ENCODE data around the gene TFAP2A.

The TFAP2A gene

DNA sequence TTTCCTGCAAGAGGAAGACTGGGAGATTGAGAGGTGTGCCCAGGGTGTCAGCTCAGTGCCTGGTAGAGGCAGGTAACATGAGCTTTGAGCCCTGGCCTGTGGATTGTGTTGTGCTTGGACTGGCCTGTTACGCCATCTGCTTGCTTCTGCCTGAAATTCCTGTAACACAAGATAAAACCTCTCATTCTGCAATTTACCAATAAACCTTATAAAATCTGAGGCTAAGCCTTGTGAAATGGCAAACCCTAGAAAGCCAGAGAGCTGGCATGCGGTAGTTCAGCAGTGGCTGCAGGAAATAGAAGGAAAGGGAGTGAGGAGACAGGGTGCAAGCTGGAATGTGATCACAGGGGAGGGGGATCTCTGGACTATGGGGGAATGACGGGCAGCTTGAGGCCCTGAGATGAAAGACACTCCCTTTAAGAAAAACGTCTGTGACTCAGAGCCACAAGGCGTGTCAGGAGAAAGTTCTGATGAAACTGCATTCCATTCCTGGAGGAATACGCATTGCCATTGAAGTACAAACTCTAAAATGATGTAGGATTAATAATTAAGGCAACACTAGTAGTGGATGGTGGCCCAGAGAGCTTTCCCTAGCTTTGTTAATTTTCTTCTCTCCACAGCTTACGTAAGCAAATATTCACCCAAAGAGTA is 26.3 kb upstream of the TFAP2A start:
- TF ChIP-seq CTCF (IDR thresholded peaks at IDR 0.05; ENCODE audit: low read depth, low read length, missing control alignments): no peak
- H3K4me3 ChIP-seq (ENCODE audit: low read depth, low read length): no peak overlapping the region
- no peak for DNase-seq (ENCODE audit: low read depth)

- no peak for TF ChIP-seq CTCF (IDR thresholded peaks at IDR 0.05; ENCODE audit: low read depth, low read length, missing control alignments)
- H3K4me3 ChIP-seq (ENCODE audit: low read depth, low read length): no peak overlapping the region
Measured at GRCh38 chr6:10437891-10438290, 23.0 kb upstream of the TFAP2A start.

GRCh38 chr6:10434235-10434634 is 19.4 kb upstream of the TFAP2A start:
- H3K4me3 ChIP-seq (ENCODE audit: low read depth, low read length): no peak overlapping the region
- TF ChIP-seq CTCF (IDR thresholded peaks at IDR 0.05; ENCODE audit: low read depth, low read length, missing control alignments): no peak
- DNase-seq (ENCODE audit: low read depth): no peak

More at GRCh38 chr6:10437891-10438290, 23.0 kb upstream of the TFAP2A start:
- DNase-seq (ENCODE audit: low read depth): no peak

DNA sequence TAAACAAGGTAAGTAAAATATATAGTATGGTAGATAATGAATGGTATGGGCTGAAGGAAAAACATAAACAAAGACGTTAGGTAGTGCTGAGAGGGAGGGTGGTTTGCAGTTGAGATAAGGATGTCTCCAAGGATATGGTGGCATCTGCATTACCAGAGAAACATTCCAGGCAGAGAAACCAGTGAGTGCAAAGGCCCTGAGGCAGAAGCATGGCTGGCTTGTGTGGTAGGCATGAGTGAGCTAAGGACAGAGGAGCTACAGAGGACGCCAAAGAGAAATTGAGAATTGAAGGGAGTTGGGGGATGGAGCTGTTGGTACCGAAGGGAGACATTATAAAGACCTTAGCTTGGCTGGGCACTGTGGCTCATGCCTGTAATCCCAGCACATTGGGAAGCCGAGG is 18.4 kb upstream of the TFAP2A start:
- no peak for TF ChIP-seq CTCF (IDR thresholded peaks at IDR 0.05; ENCODE audit: low read depth, low read length, missing control alignments)
- H3K4me3 ChIP-seq (ENCODE audit: low read depth, low read length): no peak overlapping the region
- no peak for DNase-seq (ENCODE audit: low read depth)

GRCh38 chr6:10431423-10432164 is 16.7 kb upstream of the TFAP2A start:
- no peak overlapping the region for H3K4me3 ChIP-seq (ENCODE audit: low read depth, low read length)
- no peak for DNase-seq (ENCODE audit: low read depth)
- TF ChIP-seq CTCF (IDR thresholded peaks at IDR 0.05; ENCODE audit: low read depth, low read length, missing control alignments): no peak

DNA sequence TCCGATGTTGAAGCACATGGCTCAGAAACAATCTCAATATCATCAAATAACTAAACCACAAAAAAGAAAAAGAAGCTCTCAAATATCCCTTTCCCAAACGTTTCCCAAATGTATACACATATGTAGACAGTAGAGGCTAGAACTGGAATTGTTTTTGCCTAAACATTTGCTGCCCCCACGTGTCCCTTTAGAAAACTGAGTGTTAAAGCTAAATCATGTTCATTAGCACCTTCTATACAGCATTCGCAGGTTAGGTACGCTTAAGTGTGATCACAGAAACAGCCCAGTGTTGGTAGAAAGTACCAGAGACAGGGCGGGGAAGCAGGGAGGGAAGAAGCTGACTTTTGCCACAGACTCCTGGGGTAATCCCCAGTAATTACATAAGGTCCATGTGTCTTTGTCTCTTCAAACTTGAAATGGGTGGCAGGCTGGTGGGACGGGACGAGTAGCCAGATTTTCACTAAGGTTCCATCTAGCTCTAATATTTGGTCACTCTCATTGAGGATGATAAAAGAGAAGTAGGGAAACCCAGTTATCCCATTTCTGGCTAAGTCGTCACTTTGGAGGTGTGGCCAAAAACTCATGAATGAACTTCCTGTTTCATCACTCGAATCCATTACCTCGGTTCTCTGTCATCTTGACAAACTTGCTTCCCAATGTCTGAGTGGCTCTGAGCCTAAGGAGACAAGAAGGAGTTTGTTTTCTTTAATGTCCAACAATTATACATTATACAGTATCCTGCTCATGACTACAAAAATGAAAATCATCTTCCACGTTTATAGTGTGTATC is 15.0 kb upstream of the TFAP2A start:
- peak; percentile 62 for TF ChIP-seq CTCF (IDR thresholded peaks at IDR 0.05; ENCODE audit: low read depth, low read length, missing control alignments)
- H3K4me3 ChIP-seq (ENCODE audit: low read depth, low read length): peak overlapping the region; percentile 45
- peak; percentile 33 for DNase-seq (ENCODE audit: low read depth)

Data from GM12864 (cell line).